SK-MEL-5 (cell line): Measurements from ENCODE around the gene SHISA9. TPM values are rescaled to one million over a fixed set of nuclear protein-coding genes. Genes with fewer than 3 reads are reported as not detected.
"Not testable (repeated sequence)": the region's sequence is repeated elsewhere in the genome, so short reads cannot be mapped to it uniquely, and the experiment has no call there.

Source experiments
- DNase-seq: peaks from one replicate; pipeline ENCODE4 v3.0.0-alpha.2; 2016; ENCODE audit warnings: low read depth, low spot score
- in situ Hi-C: cut with HindIII; loops from 2 replicates; pipeline ENCODE4 v1.10.0; 2016; ENCODE audit warnings: low sequenced_read_pairs, high pct_unique_total_duplicates, low pct_unique_long_range_greater_than_20kb
- total RNA-seq: library from RNA; depleted of rRNA; stranded (reverse); fragments of >200 nt; shearing (Covaris generic); gene quantifications from 2 replicates; pipeline ENCODE4 v1.2.3, GENCODE V29; 2014

The SHISA9 gene
- total RNA-seq, 1 experiment from 2014 or later, result 0.37 TPM

DNA sequence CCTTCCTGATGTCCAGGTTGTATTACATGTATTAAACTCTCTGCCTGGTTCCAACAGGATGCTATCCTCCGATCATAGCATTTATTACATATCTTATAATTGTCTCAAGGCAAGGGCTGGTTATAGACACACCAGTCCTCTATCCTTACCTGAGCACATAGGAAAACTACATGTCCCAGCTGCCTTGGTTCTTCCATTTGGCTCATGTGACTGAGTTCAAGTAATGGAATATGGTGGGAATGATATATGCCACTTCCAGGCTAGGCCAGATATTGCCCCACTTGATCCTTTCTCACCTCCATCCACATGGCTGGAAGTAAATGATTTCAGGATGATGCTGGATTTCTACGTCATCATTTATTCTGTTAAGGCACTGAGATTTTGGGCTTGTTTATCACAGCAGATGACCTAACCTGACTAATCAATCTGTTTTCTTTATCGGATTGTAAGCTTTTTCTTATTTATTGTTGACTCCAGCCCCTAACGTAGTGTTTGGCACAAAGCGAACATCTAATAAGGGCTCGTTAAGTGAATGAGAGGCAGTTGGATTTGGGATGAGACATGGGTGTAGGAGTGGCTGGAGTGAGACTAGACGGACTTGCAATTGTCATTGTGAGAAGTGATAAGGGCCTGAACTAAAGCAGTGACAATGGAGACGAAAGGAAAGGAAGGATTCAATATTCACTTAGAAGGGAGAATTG, 8.2 kb upstream of the SHISA9 start:
- no peak for DNase-seq
- in situ Hi-C loops, result no loop called here

DNA sequence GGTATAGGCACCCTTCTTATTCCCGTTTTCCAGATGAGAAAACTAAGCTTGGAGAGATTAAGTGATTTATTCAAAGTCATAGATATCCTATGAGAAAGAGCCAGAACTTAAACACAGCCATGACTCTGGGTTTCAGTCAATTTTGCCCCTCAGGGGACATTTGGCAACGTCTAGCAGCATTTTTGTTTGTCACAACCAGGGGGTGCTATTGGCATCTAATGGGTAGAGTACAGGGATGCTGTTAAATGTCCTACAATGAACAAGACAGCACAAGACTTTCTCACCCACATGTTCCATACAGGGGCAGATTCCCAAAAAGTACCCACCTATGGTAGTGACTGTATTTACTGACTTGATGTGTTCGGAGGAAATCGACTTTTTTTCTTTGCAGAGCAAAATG, 4.8 kb upstream of the SHISA9 start:
- peak; percentile 80 for DNase-seq

DNA sequence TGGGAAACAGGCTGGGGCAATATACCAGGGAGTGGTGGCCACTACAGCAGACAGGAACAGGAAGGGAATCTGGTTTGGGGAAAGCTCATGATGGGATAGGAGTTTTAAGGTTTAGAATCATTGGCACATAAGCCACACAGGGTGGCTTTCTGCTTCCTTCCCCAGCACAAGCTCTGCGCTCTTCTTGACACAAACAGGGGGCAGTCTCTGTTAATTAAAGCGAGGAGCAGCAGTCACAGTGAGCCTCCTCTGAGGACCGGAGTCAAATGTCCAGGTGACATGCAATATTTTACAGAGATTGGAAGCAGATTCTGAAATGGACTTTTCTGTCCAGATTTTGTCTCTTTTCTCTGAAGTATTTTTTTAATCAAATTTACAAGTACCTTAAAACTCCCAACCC, 2.8 kb upstream of the SHISA9 start:
- peak; percentile 41 for DNase-seq
- in situ Hi-C loops, result no loop called here

More for the DNA sequence above, 4.8 kb upstream of the SHISA9 start:
- in situ Hi-C loops, result no loop called here

DNA sequence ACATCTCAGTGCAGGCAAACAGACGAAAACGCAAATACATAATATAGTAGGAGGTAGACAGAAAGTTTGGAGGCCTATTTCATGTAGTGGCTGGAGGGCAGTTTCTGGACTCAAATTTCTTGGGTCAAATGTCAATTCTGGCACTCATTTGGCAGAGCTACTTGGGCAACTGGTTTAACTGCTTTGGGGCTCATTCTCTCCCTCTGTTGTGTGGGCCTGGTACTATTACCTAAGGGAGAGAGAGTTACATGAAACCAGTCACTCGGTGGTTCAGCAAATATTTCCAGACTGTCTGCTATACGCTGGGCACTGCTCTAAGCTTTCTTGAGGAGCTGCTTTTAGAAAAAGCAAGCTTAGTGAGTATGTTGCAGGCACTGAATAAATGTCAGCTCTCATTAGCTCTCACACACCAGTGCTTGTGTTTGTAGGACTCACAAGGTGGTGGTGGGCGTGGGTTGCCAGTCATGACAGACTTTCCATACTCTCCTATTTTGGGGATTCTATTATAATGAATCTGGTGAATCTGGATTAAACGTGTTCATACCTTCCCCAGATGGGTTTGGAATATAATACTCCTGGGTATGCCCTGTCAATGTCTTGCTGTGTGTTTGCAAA, 1.8 kb upstream of the SHISA9 start:
- DNase-seq, result no peak
- in situ Hi-C loops, result no loop called here

DNA sequence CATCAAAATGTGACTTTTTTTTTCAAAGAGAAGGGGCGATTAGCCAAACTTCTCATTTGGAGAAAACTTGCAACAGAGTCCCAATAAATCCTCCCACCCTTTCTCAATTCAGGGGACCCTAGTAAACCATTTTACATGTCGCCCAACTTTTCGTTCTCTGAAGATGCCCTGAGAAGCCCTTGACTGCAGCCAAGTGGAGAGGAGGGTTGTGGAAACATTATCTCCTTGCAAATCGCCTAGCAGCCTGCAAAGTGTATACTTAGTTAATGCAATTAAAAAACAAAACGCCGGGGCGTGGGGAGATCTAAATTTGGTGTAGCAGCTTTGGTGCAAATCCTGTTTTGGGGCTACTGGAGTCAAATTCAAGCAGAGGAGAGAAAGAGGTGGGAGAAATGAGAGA, 1.2 kb upstream of the SHISA9 start:
- in situ Hi-C loops, result no loop called here
- DNase-seq, result no peak

DNA sequence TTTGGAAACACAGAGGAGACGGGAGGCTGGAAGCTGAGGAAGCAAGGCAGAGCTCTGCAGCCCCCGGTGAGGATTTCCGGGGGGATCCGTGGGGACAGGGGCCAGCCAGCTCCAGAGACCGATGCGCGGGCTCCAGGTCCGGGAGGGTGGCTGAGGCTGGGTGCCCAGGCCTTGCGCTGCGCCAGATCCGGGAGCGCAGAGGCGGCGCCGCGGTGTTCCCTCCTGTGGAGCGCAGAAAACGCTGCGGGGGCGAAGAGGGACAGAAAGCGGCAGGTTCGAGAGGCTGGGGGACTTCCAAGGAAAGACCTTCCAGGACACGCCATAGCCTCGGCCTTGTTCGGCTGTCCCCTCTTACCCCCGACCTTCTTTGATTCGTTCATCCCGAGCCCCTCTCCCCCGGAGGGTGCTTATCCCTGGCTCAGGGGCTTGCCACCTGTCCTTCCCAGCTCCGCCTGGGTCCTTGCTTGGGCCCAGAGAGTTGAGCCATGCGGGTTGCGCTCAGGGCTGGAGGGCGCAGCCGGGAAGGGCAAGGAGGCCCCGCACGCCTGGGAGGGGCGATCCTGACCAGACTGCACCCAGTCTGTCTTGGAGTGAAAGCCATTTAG, 697 bp upstream of the SHISA9 start:
- DNase-seq, result no peak
- in situ Hi-C loops, result no loop called here

DNA sequence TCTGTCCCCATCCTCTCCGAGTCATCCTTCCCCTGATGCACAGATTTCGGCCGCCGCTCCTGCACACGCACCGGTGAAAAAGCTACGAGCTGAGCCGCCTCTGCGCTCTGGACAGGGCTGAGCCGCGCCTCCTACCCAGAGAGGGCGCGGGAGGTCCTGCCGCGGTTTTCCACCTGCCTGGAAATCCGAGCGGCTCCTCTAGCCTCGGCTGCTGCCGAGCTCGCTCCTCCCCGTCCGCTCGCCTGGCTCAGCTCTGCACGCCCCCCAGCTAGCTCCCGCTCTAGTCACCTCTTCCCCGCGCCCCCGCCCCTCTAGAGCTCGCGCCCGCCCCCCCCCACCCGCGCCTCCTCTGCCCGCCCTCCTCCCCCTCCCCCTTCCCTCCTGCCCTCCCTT, 198 bp upstream of the SHISA9 start:
- in situ Hi-C loops, result no loop called here
- no peak for DNase-seq

DNA sequence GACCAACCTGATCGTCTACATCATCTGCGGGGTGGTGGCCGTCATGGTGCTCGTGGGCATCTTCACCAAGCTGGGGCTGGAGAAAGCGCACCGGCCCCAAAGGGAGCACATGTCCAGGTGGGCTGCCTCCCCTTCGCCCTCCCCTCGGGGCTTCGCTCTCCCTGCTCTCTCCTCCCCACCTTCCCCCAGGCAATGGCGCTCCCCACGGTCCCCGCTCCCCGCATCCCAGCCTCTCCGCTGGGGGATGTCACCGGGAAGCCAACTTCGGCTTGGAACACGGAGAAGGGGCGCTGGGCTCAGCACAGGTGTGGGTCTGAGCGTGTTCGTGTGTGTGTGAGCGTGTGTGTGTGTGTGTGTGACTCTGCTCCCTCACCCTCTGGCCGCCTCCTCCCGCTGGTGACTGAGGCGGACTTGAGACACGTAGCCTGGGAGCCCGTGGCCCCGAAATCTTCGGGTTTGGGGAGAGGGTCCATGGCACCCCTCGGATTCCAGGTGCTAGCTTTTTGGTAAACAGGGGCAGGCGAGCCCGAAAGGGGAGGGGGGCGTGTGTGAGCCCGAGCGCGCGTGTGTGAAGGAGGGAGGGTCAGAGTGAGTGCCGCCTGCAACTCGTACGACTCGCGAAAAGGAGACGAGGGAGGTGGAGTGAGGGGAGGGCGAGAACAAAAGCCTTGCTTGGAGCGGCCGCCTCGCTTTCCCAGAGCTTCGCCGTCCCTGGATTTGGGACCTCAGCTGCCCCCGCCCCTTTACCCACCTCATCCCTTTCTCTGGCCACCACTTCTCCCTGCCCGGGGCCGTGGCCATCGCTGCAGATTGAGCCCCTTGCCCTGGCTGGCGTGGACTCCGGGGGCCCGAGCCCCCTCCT, 1.3 kb downstream of the SHISA9 start:
- in situ Hi-C loops, result no loop called here
- DNase-seq, result no peak

DNA sequence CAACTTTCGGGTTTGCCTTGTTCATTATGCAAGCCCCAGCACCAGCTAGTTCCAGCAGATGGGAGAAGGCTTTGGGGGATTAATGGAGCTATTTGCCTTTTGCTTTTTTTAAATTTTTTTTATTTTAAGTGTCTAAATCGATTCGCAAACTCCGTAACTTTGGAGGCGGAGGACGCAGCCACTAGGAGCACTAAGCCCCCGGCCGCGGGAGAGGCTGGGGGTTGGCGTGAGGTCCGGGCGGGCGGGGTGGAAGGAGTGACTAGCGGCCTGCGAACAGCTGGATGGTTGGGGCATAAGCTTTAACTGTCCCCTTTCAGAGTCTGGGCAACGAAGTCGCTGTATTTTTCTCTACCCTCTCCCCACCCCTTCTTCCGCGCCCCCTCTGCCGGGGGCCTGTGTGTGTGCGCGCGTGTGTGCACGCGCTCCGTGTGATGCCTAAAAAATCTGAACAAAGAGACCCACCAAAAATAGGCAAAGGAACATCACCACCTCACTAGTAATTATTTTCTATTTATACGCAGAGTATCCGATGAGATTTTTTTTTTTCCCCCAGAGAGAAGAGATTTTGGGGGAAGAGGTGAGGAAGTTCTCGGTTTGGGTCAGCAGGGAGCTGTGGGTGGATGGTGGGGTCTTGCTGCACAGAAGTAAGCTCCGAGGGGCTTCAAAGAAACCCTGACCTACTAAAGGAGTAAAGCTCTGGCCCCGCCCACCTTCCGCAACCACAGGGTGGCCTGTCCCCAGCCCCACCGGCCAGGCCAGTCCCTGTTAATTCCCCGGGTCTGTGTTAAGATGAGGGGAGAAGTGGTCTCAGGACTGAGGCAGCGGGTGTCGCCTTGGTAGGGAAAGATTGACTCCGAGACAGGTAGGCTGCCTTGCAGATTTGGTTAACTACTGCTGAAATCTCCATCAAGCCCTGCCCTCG, 2.3 kb downstream of the SHISA9 start:
- in situ Hi-C loops, result no loop called here
- no peak for DNase-seq

DNA sequence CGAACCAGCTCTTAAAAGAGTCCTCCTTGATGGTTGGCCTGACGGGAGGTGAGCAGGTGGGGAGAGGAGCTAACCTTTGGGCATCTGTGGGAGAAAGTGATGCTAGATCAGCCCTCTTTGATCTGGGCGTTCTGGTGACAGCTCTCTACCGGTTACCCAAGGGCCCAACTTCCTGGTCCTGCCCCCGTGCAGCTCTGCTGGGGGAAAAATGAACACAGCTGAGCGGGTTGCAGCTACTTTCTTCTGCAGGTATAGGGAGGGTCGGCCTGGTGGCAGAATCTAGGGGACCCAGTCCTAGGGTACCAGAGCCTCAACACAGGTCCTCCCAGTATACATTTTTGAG, 2.9 kb downstream of the SHISA9 start:
- DNase-seq, result no peak
- in situ Hi-C loops, result no loop called here

DNA sequence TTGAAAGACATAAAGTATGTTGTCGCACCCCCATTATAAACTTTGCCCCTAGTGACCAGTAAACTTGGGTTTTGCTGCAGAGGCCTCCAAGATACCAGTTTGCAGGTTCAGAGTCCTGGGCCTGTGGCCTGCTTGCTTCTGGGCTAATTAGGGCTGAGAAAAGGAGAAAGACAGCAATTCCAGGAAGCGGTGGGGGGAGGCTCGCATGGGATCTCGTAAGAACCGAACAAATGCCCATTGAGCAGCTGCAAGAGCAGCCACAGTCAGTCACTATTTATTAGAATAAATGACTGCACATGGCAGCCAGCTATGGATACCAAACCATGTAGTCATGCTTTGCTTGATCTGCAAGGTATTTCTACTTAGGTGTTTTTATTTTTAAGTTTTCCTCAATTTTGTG, 4.9 kb downstream of the SHISA9 start:
- peak; percentile 76 for DNase-seq
- in situ Hi-C loops, result no loop called here

DNA sequence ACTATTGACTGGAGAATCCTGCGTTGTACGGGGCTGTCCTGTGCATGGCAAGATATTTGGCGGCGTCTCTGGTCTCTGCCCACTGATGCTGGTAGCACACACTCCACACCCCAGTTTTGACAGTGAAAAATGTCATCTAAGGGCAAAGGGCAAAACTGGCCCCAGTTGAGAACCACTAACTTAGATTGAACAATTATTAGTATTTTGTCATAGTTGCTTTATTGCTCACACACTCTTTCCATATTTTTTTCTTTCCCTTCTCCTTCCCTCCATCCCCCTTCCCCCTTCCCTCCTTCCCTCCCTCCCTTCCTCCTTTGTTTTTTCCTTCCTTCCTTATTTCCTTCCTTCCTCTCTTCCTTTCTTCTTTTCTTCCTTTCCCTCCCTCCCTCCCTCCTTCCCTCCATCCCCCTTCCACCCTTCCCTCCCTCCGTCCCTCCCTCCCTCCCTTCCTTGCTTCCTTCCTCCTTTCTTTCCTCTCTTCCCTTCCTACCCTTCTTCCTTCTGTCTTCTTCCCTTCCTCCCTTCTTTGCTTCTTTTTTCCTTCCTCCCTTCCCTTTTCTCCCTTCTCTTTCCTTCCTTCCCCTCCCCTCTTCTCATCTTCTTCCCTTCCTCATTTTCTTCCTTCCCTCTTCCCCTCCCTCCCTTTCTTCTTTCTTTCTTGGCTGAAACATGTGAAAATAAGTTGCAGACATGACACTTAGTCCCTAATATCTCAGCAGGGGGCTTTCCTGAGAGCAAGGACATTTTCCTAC, 5.5 kb downstream of the SHISA9 start:
- in situ Hi-C loops, result no loop called here
- no peak for DNase-seq

DNA sequence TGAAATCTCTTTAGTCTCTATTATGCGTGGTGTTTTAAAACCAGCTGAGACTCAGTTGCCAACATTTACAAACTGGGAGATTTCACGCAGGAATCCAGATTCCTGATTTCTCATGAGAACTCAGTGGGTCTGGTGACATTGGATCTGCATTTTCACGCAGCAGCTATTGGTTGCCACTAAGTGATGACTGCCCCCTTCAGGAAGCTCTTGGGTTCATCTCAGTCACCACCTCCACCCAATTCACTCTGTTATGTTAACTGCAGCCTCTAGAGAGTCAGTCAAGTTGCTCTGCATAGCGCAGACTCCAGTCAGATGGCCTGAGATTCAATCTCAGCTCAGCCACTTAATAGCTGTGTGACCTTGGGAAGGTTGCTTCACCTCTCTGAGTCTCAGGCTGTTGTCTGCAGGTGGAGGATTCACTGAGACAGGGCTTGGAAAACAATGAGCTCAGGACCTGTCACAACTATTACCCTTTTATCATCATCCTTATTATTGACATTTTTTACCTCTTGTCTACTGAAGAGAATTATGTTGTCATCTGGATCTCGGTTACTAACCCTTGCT, 6.4 kb downstream of the SHISA9 start:
- in situ Hi-C loops, result no loop called here
- peak; percentile 72 for DNase-seq

DNA sequence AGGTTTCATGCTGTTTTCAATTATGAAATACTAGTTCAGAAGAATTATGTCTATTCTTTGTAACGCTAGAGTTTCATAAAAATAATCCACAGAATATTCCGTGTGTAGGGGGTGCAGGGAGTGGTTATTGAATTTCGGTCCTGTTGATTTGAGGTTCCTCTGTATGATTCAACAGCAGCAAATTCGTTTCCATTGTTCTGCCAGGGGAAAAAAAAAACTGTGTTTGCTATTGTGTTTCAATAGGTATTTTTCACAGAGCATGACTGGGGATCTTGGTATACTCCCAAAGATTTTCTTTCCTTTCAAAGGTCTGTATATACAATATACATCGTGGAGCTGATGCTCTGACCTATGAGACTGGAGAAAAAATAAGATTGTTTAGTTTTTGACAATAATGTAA, 15.8 kb downstream of the SHISA9 start:
- in situ Hi-C loops, result no loop called here
- DNase-seq, result no peak

DNA sequence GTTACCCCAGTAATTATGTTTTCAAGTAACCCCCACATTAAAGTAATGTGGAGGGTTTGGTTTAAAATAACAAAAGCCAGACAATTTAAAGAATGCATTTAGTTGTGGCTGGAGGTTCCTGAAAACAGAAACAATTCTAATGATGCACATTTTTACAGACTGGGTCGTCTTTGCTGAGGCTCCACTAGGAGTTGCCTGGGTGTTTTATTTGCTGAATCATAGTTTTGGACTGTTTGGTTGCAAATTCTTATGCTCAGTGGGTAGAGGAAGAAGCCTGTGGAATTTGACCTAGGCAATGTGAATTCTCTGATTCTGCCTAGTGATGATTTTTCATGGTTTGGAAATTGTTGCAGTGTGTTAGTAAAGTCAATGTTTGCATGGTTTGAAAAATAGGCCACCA, 16.3 kb downstream of the SHISA9 start:
- no peak for DNase-seq
- in situ Hi-C loops, result no loop called here

DNA sequence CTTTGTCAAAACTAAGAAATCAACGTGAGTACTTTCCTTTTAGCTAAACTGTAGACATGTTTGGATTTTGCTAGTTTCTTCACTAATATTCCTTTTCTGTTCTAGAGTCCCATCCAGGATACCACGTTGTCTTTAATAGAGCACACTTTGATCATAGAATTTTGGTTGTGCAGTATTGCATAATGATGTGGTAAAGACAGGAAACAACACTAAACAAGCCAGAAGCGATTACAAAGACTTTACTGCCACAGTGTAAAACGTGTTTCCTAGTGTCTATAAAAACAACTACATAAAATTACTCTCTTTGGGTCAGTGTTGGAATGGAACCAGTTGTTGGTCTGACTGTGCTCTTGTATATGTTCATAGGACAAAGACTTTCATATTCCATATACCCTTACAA, 19.3 kb downstream of the SHISA9 start:
- DNase-seq, result no peak
- in situ Hi-C loops, result no loop called here

DNA sequence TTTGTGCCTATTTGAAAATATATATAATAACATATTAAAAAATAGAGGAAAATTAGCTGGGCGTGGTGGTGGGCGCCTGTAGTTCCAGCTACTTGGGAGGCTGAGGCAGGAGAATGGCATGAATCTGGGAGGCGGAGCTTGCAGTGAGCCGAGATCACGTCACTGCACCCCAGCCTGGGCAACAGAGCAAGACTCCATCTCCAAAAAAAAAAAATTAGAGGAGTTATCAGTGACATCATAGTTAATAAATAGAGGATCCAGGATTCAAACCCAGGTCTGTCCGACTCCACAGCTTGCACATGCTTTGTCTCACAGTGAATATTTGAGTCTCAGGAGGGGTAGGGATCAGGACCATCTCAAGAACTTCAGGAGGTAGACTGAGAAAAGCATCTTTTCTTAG, 22.2 kb downstream of the SHISA9 start:
- DNase-seq, in situ Hi-C loops: not testable (repeated sequence)
